ENCODE measurements around the gene AAMP.

The AAMP gene

DNA sequence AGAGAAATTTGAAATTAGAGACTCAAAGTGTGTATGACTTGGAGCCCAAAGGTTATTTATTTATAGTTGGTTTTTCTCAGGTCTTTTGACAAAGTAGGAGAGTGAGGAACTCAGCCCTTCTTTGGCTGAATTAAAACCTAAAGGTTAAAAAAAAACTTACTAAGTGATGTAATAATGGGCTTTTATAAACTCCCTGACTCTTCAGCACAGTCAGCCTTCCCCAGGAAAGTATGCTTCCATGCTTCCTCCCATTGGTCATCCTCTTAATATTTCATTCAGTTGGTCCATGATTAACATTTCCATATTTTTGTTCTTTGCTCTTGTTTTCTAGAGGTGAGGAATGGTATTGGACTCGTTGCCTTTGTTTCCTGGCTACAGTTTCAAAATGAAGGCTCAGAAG lies 45.8 kb downstream of the AAMP start:
- peaks cover 84% of the 10 kb centered on the region for H3K4me1 ChIP-seq (ENCODE audit: low read depth, poor library complexity, severe bottlenecking)
- H3K4me2 ChIP-seq = no peak overlapping the region
- H4K20me1 ChIP-seq (ENCODE audit: insufficient read depth) = peaks cover 15% of the 10 kb centered on the region
- no peak overlapping the region for H3K4me3 ChIP-seq (IDR thresholded peaks at IDR 0.05; ENCODE audit: insufficient read depth, low read depth, low read length)
- peaks cover 86% of the 10 kb centered on the region for H3K79me2 ChIP-seq (ENCODE audit: insufficient read depth, low read depth)
- H3K27me3 ChIP-seq (ENCODE audit: insufficient read depth, low read depth) = no peaks in the 10 kb centered on the region
- H3K36me3 ChIP-seq (ENCODE audit: insufficient read depth) = peaks cover 9% of the 10 kb centered on the region; the same call in 1 of the 2 replicates
- no peak overlapping the region for H3K9ac ChIP-seq
- H3K27ac ChIP-seq = no peak overlapping the region
- TF ChIP-seq, protein P1, sequence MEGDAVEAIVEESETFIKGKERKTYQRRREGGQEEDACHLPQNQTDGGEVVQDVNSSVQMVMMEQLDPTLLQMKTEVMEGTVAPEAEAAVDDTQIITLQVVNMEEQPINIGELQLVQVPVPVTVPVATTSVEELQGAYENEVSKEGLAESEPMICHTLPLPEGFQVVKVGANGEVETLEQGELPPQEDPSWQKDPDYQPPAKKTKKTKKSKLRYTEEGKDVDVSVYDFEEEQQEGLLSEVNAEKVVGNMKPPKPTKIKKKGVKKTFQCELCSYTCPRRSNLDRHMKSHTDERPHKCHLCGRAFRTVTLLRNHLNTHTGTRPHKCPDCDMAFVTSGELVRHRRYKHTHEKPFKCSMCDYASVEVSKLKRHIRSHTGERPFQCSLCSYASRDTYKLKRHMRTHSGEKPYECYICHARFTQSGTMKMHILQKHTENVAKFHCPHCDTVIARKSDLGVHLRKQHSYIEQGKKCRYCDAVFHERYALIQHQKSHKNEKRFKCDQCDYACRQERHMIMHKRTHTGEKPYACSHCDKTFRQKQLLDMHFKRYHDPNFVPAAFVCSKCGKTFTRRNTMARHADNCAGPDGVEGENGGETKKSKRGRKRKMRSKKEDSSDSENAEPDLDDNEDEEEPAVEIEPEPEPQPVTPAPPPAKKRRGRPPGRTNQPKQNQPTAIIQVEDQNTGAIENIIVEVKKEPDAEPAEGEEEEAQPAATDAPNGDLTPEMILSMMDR (conservative IDR thresholded peaks at IDR 0.05; ENCODE audit: low read depth, low read length) = no peak
- H2AFZ ChIP-seq (ENCODE audit: low read depth) = no peak overlapping the region

DNA sequence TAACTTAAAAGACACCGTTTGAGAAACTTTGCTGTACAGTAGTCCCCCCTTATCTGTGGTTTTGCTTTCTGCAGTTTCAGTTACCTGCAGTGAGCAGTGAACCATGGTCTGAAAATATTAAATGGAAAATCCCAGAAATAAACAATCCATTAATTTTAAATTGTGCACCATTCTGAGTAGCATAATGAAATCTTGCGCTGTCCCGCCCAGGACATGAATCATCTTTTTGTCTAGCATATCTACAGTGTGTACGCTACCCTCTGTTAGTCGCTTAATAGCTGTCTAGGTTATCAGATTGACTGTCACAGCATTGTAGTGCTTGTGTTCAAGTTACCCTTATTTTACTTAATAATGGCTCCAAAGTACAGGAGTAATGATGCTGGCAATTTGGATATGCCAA lies 46.9 kb downstream of the AAMP start:
- Histone ChIP-seq H2AFZ (ENCODE audit: low read depth) (no peak overlapping the region), H3K9ac (no peak overlapping the region), H3K79me2 (ENCODE audit: insufficient read depth, low read depth) (peaks cover 97% of the 10 kb centered on the region), H3K36me3 (ENCODE audit: insufficient read depth) (peaks cover 9% of the 10 kb centered on the region; the same call in 1 of the 2 replicates), H3K4me3 (IDR thresholded peaks at IDR 0.05; ENCODE audit: insufficient read depth, low read depth, low read length) (no peak overlapping the region), H3K4me1 (ENCODE audit: low read depth, poor library complexity, severe bottlenecking) (peaks cover 82% of the 10 kb centered on the region), H3K27ac (no peak overlapping the region), H3K4me2 (peak overlapping the region; percentile 69), H3K27me3 (ENCODE audit: insufficient read depth, low read depth) (no peaks in the 10 kb centered on the region), H4K20me1 (ENCODE audit: insufficient read depth) (peaks cover 19% of the 10 kb centered on the region)
- TF ChIP-seq, protein P1 (conservative IDR thresholded peaks at IDR 0.05; ENCODE audit: low read depth, low read length) = no peak

DNA sequence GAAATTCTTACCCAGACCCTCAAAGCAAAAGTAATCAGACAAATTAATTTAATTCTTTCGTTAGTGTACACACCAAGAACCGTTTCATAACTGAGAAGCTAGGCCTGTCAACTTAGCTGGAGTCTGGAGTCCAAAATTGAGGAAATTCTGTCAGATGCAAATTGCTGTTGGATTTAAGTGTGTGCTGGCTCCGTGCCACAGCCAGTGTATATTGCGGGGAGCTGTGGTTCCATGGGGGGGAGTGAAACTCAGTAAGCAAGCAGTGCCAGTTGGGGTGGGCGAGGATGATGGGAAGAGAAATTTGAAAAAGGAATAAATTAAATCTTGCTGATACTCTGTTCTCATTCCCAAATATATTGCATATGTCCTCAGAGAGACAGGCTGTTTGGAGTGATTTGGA lies 48.9 kb downstream of the AAMP start:
- H4K20me1 ChIP-seq (ENCODE audit: insufficient read depth) = peaks cover 19% of the 10 kb centered on the region

DNA sequence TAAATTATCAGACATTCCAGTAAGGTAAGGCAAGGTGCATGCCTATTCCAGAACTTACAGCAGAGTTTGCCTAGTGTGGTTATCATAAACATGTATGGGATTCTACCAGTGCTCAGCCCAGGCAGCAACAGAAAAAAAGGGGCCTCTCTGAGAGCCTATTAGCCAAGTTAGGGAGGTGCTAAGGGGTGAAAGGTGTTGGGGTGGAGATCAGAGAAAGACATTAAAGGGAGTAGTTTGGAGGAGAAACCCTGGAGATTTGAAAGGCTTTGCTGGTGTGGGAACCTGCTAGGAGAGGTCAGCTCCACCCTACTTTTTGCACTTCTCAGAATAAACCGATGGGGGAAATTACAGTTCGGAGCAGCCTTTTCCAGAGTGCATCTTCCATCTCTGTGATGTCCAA lies 50.0 kb downstream of the AAMP start:
- no peak overlapping the region for H2AFZ ChIP-seq (ENCODE audit: low read depth)
- no peak overlapping the region for H3K9ac ChIP-seq
- H3K79me2 ChIP-seq (ENCODE audit: insufficient read depth, low read depth) = peaks cover 78% of the 10 kb centered on the region
- no peak overlapping the region for H3K4me3 ChIP-seq (IDR thresholded peaks at IDR 0.05; ENCODE audit: insufficient read depth, low read depth, low read length)
- TF ChIP-seq, protein P1 (conservative IDR thresholded peaks at IDR 0.05; ENCODE audit: low read depth, low read length) = no peak
- H3K4me1 ChIP-seq (ENCODE audit: low read depth, poor library complexity, severe bottlenecking) = peaks cover 72% of the 10 kb centered on the region
- H3K4me2 ChIP-seq = peak overlapping the region; percentile 69
- H3K36me3 ChIP-seq (ENCODE audit: insufficient read depth) = no peaks in the 10 kb centered on the region
- H3K27ac ChIP-seq = peak overlapping the region; percentile 1; the same call in 1 of the 2 replicates
- no peaks in the 10 kb centered on the region for H3K27me3 ChIP-seq (ENCODE audit: insufficient read depth, low read depth)
- peaks cover 19% of the 10 kb centered on the region for H4K20me1 ChIP-seq (ENCODE audit: insufficient read depth)

More for the DNA sequence above, 48.9 kb downstream of the AAMP start:
- H3K79me2 ChIP-seq (ENCODE audit: insufficient read depth, low read depth) = peaks cover 88% of the 10 kb centered on the region
- peak overlapping the region; percentile 1; the same call in 1 of the 2 replicates for H3K27ac ChIP-seq
- TF ChIP-seq, protein P1 (conservative IDR thresholded peaks at IDR 0.05; ENCODE audit: low read depth, low read length) = no peak
- peak overlapping the region; percentile 69 for H3K4me2 ChIP-seq
- H3K9ac ChIP-seq = no peak overlapping the region
- peaks cover 72% of the 10 kb centered on the region for H3K4me1 ChIP-seq (ENCODE audit: low read depth, poor library complexity, severe bottlenecking)
- H3K36me3 ChIP-seq (ENCODE audit: insufficient read depth) = no peaks in the 10 kb centered on the region
- H3K27me3 ChIP-seq (ENCODE audit: insufficient read depth, low read depth) = no peaks in the 10 kb centered on the region
- H2AFZ ChIP-seq (ENCODE audit: low read depth) = no peak overlapping the region
- no peak overlapping the region for H3K4me3 ChIP-seq (IDR thresholded peaks at IDR 0.05; ENCODE audit: insufficient read depth, low read depth, low read length)
